Measurements from ENCODE around the gene TBC1D2.

TBC1D2 gene

GRCh38 chr9:98240475-98240874 is 15.0 kb downstream of the TBC1D2 start:
- DNase-seq (ENCODE audit: low spot score in 2 of 2) (no peak), ATAC-seq (ENCODE audit: low read depth) (no peak)
- no peaks in the 10 kb centered on the region for H3K27me3 Mint-ChIP-seq
- H3K9me3 Mint-ChIP-seq = no peaks in the 10 kb centered on the region
- no peak overlapping the region for H3K4me3 Mint-ChIP-seq
- peaks cover 4% of the 10 kb centered on the region for H3K4me1 Mint-ChIP-seq
- peaks cover 8% of the 10 kb centered on the region for H3K36me3 Mint-ChIP-seq
- no peak overlapping the region for H3K27ac Mint-ChIP-seq

GRCh38 chr9:98236901-98237487 is 18.5 kb downstream of the TBC1D2 start:
- H3K4me1 Mint-ChIP-seq = peaks cover 4% of the 10 kb centered on the region
- no peak overlapping the region for H3K4me3 Mint-ChIP-seq
- ATAC-seq (ENCODE audit: low read depth) = no peak
- no peaks in the 10 kb centered on the region for H3K9me3 Mint-ChIP-seq
- peaks cover 16% of the 10 kb centered on the region for H3K36me3 Mint-ChIP-seq
- H3K27me3 Mint-ChIP-seq = no peaks in the 10 kb centered on the region
- no peak overlapping the region for H3K27ac Mint-ChIP-seq
- DNase-seq (ENCODE audit: low spot score in 2 of 2) = no peak

GRCh38 chr9:98235126-98235525 is 20.3 kb downstream of the TBC1D2 start:
- no peaks in the 10 kb centered on the region for H3K9me3 Mint-ChIP-seq
- peaks cover 13% of the 10 kb centered on the region for H3K36me3 Mint-ChIP-seq
- DNase-seq (ENCODE audit: low spot score in 2 of 2) (no peak), ATAC-seq (ENCODE audit: low read depth) (no peak)
- no peak overlapping the region for H3K27ac Mint-ChIP-seq
- H3K4me3 Mint-ChIP-seq = no peak overlapping the region
- no peaks in the 10 kb centered on the region for H3K27me3 Mint-ChIP-seq
- H3K4me1 Mint-ChIP-seq = no peaks in the 10 kb centered on the region

- Mint-ChIP-seq H3K4me1 (no peaks in the 10 kb centered on the region), H3K27ac (no peak overlapping the region), H3K27me3 (no peaks in the 10 kb centered on the region), H3K36me3 (peaks cover 13% of the 10 kb centered on the region), H3K4me3 (no peak overlapping the region), H3K9me3 (no peaks in the 10 kb centered on the region)
- no peak for DNase-seq (ENCODE audit: low spot score in 2 of 2)
- no peak for ATAC-seq (ENCODE audit: low read depth)
Measured at GRCh38 chr9:98234245-98234825, 21.1 kb downstream of the TBC1D2 start.

- H3K36me3 Mint-ChIP-seq = peaks cover 13% of the 10 kb centered on the region
- H3K4me3 Mint-ChIP-seq = no peak overlapping the region
Measured at GRCh38 chr9:98232926-98233325, 22.5 kb downstream of the TBC1D2 start.

DNA sequence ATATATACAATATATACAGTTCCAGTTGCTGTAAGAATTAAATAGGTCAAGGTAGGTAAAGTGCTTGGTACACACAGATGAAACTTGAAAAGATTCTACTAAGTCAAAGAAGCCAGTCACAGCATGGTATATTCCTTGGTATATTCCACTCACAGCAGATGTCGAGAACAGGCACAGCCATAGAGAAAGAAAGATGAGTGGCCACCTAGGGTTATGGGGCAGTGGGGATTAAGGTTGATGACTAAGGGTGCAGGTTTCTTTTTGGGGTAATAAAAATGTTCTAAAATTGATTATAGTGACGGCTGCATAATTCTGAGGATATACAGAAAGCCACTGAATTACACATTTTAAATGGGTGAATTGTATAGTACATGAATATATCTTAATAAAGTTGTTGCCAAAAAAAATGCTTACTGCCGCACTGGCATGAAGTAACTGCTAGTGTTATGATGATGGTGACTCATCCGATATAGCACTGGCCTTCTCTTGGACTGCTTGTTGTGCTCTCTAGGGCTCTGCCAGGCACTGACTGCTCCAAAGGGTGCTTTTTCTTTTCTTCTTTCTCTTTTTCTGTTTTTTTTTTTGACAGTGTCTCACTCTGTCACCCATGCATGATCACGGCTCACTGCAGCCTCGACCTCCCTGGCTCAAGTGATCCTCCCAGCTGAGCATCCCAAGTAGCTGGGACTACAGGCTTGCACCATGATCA is 23.5 kb downstream of the TBC1D2 start:
- Mint-ChIP-seq H3K27ac (no peak overlapping the region), H3K36me3 (peaks cover 14% of the 10 kb centered on the region), H3K4me3 (no peak overlapping the region), H3K4me1 (no peaks in the 10 kb centered on the region), H3K9me3 (no peaks in the 10 kb centered on the region), H3K27me3 (no peaks in the 10 kb centered on the region)
- ATAC-seq (ENCODE audit: low read depth) (no peak), DNase-seq (ENCODE audit: low spot score in 2 of 2) (no peak)

More at GRCh38 chr9:98232926-98233325, 22.5 kb downstream of the TBC1D2 start:
- ATAC-seq (ENCODE audit: low read depth) = no peak
- H3K27me3 Mint-ChIP-seq = no peaks in the 10 kb centered on the region
- no peaks in the 10 kb centered on the region for H3K4me1 Mint-ChIP-seq
- no peak overlapping the region for H3K27ac Mint-ChIP-seq
- H3K9me3 Mint-ChIP-seq = no peaks in the 10 kb centered on the region
- DNase-seq (ENCODE audit: low spot score in 2 of 2) = no peak

DNA sequence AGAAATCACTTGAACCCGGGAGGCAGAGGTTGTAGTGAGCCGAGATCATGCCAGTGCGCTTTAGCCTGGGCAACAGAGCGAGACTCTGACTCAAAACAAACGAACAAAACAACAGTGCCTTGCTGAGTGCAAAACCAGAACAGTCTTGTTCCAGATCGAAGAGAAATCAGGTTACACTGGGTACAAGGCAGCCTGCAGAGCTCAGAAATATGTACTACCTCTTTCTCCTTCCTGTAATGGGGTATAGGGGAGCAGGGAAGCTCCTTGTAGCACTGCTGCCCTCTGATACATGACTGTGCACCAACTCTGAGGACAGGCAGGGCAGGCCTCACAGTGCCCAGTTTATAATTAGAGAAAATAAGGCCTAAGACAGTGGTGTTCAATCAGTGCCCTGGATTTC is 24.7 kb downstream of the TBC1D2 start:
- Mint-ChIP-seq H3K4me3 (no peak overlapping the region), H3K36me3 (peaks cover 15% of the 10 kb centered on the region), H3K27me3 (no peaks in the 10 kb centered on the region), H3K9me3 (no peaks in the 10 kb centered on the region), H3K27ac (no peak overlapping the region), H3K4me1 (no peaks in the 10 kb centered on the region)
- ATAC-seq (ENCODE audit: low read depth) = no peak
- no peak for DNase-seq (ENCODE audit: low spot score in 2 of 2)

DNA sequence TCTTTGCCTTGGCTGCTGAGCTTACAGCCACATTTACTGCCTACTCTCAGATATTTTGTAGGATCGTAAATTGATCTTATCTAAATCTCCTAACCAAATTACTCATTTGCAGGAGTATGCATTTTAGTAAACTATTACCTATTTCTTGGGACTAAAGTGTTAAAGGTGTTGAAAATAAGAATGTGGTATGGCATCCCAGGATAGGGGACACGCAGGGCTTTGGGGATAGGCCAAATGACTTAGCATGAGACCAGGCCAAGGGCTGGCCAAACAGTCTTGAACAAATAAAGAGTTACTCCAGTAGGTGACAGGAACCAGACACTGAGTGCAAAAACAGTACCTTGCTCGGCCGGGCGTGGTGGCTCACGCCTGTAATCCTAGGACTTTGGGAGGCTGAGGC is 25.1 kb downstream of the TBC1D2 start:
- Mint-ChIP-seq H3K27ac (no peak overlapping the region), H3K4me3 (no peak overlapping the region), H3K4me1 (no peaks in the 10 kb centered on the region), H3K36me3 (peaks cover 12% of the 10 kb centered on the region), H3K9me3 (no peaks in the 10 kb centered on the region), H3K27me3 (no peaks in the 10 kb centered on the region)
- ATAC-seq (ENCODE audit: low read depth) (no peak), DNase-seq (ENCODE audit: low spot score in 2 of 2) (no peak)

DNA sequence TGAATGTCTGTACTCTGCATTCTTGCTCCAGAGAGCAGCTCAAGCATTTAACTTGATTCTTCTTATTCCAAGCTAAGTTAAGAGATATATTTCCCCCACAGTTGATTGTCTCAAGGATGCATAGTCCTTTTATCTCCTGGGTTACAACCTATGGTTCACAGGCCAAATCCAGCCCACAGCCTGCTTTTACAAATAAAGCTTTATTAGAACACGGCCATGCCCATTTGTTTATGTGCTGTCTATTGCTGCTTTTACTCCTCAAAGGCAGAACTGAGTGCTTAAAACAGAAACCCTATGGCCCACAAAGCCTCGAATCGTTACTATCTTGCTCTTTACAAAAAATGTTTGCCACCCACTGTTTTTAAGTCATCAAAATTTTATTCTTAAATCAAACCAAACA is 25.8 kb downstream of the TBC1D2 start:
- DNase-seq (ENCODE audit: low spot score in 2 of 2) (no peak), ATAC-seq (ENCODE audit: low read depth) (no peak)
- no peak overlapping the region for H3K4me3 Mint-ChIP-seq
- no peaks in the 10 kb centered on the region for H3K4me1 Mint-ChIP-seq
- H3K27ac Mint-ChIP-seq = no peak overlapping the region
- no peaks in the 10 kb centered on the region for H3K27me3 Mint-ChIP-seq
- no peaks in the 10 kb centered on the region for H3K9me3 Mint-ChIP-seq
- peaks cover 10% of the 10 kb centered on the region for H3K36me3 Mint-ChIP-seq

- H3K4me1 Mint-ChIP-seq = no peaks in the 10 kb centered on the region
- no peaks in the 10 kb centered on the region for H3K9me3 Mint-ChIP-seq
- H3K4me3 Mint-ChIP-seq = no peak overlapping the region
- ATAC-seq (ENCODE audit: low read depth) = no peak
- H3K36me3 Mint-ChIP-seq = peaks cover 10% of the 10 kb centered on the region
- H3K27me3 Mint-ChIP-seq = no peaks in the 10 kb centered on the region
- DNase-seq (ENCODE audit: low spot score in 2 of 2) = no peak
- H3K27ac Mint-ChIP-seq = no peak overlapping the region
Measured at GRCh38 chr9:98229090-98229395, 26.4 kb downstream of the TBC1D2 start.

- H3K27me3 Mint-ChIP-seq = no peaks in the 10 kb centered on the region
- no peak overlapping the region for H3K4me3 Mint-ChIP-seq
- no peaks in the 10 kb centered on the region for H3K9me3 Mint-ChIP-seq
- no peak for DNase-seq (ENCODE audit: low spot score in 2 of 2)
- H3K4me1 Mint-ChIP-seq = no peaks in the 10 kb centered on the region
- H3K27ac Mint-ChIP-seq = no peak overlapping the region
- H3K36me3 Mint-ChIP-seq = peaks cover 9% of the 10 kb centered on the region
- ATAC-seq (ENCODE audit: low read depth) = no peak
Measured at GRCh38 chr9:98228392-98229089, 26.9 kb downstream of the TBC1D2 start.

DNA sequence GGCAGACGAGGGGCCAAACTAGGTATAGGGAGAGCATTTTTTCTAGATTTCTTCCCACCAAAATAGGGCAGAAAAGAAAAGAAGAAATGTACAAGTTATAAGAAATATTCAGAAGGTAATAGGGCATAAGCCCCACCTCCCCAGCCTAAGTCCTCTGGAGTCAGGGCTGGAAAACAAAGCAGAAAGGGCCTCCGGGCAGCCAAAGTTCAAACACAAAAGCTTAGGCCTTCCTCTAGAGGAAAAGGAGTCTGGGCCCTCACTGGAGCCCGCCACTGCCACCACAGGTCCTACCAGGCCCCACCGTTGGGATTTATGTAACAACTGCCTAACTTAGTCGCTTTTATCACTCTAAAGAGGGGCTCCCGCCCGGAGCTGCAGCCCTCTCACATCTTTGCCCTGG is 27.6 kb downstream of the TBC1D2 start:
- Mint-ChIP-seq H3K27ac (no peak overlapping the region), H3K27me3 (no peaks in the 10 kb centered on the region), H3K4me3 (no peak overlapping the region), H3K36me3 (peaks cover 13% of the 10 kb centered on the region), H3K4me1 (no peaks in the 10 kb centered on the region), H3K9me3 (no peaks in the 10 kb centered on the region)
- ATAC-seq (ENCODE audit: low read depth) (no peak), DNase-seq (ENCODE audit: low spot score in 2 of 2) (no peak)

DNA sequence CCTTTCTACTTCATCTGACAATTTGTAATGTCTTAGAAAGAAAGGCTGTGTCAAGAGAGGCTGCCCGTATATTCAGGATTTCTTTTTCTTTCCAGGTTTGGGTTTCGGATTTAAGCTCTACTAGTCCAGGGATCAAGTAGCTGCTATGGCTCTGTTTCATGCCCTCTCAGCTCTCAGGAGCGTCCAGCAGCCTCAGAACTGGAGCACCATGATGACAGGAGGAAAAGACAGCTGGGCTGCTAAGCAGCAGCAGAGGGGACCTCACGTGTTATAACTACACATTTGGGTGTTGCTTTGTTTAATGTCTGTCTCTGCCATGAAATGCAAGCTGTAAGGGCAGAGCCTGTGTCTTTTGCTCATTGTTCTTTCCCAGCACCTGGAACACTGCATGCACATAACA is 28.5 kb downstream of the TBC1D2 start:
- no peaks in the 10 kb centered on the region for H3K4me1 Mint-ChIP-seq
- no peak overlapping the region for H3K4me3 Mint-ChIP-seq
- H3K27ac Mint-ChIP-seq = no peak overlapping the region
- DNase-seq (ENCODE audit: low spot score in 2 of 2) (no peak), ATAC-seq (ENCODE audit: low read depth) (no peak)
- no peaks in the 10 kb centered on the region for H3K9me3 Mint-ChIP-seq
- H3K36me3 Mint-ChIP-seq = peaks cover 12% of the 10 kb centered on the region
- H3K27me3 Mint-ChIP-seq = no peaks in the 10 kb centered on the region

- Mint-ChIP-seq H3K9me3 (no peaks in the 10 kb centered on the region), H3K27me3 (no peaks in the 10 kb centered on the region), H3K4me3 (no peak overlapping the region), H3K36me3 (peaks cover 12% of the 10 kb centered on the region), H3K27ac (no peak overlapping the region), H3K4me1 (no peaks in the 10 kb centered on the region)
- ATAC-seq (ENCODE audit: low read depth) (no peak), DNase-seq (ENCODE audit: low spot score in 2 of 2) (no peak)
Measured at GRCh38 chr9:98226516-98226915, 28.9 kb downstream of the TBC1D2 start.

All from memory B cell (primary cell).